ENCODE data around the gene FGF12. TPM values are rescaled to one million over a fixed set of nuclear protein-coding genes. Genes with fewer than 3 reads are reported as not detected.

Gene FGF12
- total RNA-seq, 1 experiment from 2014 or later = 0.07 TPM

DNA sequence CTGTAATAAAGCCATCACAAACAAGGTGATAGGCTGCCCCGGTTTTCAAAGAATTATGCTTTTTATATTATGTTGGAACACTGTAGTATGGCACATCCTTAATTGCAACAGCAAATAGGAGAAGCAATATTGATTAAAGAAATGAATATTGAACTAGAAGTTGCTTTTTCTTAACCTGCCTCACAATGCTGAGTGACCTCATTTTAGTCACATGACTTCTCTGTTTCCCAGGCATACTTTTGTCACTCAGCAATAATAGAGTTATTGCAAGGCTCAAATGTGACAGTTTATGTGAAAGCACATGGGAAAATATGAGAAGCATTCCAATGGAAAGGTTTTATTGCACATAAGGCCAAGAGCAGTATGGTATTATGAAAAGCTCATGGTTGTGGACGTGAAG, 400.7 kb downstream of the FGF12 start (continued):
- TF ChIP-seq, protein P1, sequence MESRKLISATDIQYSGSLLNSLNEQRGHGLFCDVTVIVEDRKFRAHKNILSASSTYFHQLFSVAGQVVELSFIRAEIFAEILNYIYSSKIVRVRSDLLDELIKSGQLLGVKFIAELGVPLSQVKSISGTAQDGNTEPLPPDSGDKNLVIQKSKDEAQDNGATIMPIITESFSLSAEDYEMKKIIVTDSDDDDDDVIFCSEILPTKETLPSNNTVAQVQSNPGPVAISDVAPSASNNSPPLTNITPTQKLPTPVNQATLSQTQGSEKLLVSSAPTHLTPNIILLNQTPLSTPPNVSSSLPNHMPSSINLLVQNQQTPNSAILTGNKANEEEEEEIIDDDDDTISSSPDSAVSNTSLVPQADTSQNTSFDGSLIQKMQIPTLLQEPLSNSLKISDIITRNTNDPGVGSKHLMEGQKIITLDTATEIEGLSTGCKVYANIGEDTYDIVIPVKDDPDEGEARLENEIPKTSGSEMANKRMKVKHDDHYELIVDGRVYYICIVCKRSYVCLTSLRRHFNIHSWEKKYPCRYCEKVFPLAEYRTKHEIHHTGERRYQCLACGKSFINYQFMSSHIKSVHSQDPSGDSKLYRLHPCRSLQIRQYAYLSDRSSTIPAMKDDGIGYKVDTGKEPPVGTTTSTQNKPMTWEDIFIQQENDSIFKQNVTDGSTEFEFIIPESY (IDR thresholded peaks at IDR 0.05; ENCODE audit: extremely low read depth, insufficient replicate concordance, low read length) = no peak
- TF ChIP-seq ELF1 (IDR thresholded peaks at IDR 0.05; ENCODE audit: borderline replicate concordance, low read depth) = no peak

GRCh38 chr3:192317564-192317963, 409.8 kb downstream of the FGF12 start:
- Histone ChIP-seq H3K27ac (ENCODE audit: low read depth, low read length) (no peak overlapping the region), H3K4me1 (ENCODE audit: control insufficient read depth in 1 of 2, insufficient read depth in 2 of 2, low read length in 2 of 2) (no peaks in the 10 kb centered on the region), H3K9ac (ENCODE audit: low read length) (no peak overlapping the region), H4K20me1 (ENCODE audit: insufficient read depth) (no peaks in the 10 kb centered on the region; the same call in 1 of the 2 replicates), H3K36me3 (ENCODE audit: control insufficient read depth in 1 of 2, insufficient read depth in 2 of 2, low read length in 2 of 2) (no peaks in the 10 kb centered on the region), H3K9me2 (ENCODE audit: insufficient read depth) (no peaks in the 10 kb centered on the region), H3K79me2 (ENCODE audit: insufficient read depth, low read length) (no peaks in the 10 kb centered on the region), H3K4me3 (replicated peaks in 1 of 2; ENCODE audit: low read depth in 1 of 2, low read length in 2 of 2) (no peak overlapping the region), H3K9me3 (ENCODE audit: control insufficient read depth in 1 of 2, insufficient read depth in 1 of 2, low read depth in 1 of 2, low read length in 2 of 2) (no peaks in the 10 kb centered on the region), H2AFZ (ENCODE audit: low read depth, low read length, poor library complexity, severe bottlenecking) (no peak overlapping the region), H3K27me3 (ENCODE audit: insufficient read depth, low read length) (0 out of 2 replicates have a peak, but pooled peaks cover 5% of the 10 kb centered on the region), H3K4me2 (ENCODE audit: low read length) (no peak overlapping the region)
- TF ChIP-seq TCF7L2 (IDR thresholded peaks at IDR 0.05; ENCODE audit: borderline replicate concordance, extremely low read depth, insufficient read depth, insufficient read length) (no peak), SIN3A (IDR thresholded peaks at IDR 0.05; ENCODE audit: low read depth) (no peak)
- ChIA-PET CTCF (no interaction called here), POLR2A (no interaction called here), RAD21 (ENCODE audit: low non-redundant PET in 1 of 2, low total read pairs in 2 of 2, uncharacterized antibody in 2 of 2, unreplicated experiment in 2 of 2) (no interaction called here)
- ATAC-seq (no peak), DNase-seq (ENCODE audit: low read depth, low spot score) (no peak)
- no TSS peak for BruUV-seq (replicated peaks)
- intact Hi-C loops (cut with micrococcal nuclease) = no loop called here

DNA sequence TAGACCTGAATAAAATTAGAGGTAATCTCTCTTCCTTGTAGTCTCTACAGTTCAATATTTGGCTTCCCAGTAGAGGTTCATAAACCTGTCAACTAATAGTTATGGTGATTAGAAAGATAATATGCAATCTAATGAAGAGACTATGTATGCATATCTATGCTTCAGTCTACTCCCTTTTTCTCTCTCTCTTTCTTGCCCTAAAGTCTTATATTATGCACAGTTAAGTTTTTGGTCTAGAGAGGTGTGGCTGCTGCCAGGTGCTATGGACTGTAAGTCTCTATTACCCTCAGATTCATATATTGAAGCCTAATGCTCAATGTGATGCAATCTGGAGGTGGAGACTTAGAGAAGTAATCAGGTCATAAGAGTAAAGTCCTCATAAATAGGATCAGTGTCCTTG, 413.7 kb downstream of the FGF12 start:
- H3K9ac ChIP-seq (ENCODE audit: low read length) = no peak overlapping the region
- no peaks in the 10 kb centered on the region for H3K9me3 ChIP-seq (ENCODE audit: control insufficient read depth in 1 of 2, insufficient read depth in 1 of 2, low read depth in 1 of 2, low read length in 2 of 2)
- ChIA-PET RAD21 (ENCODE audit: low non-redundant PET in 1 of 2, low total read pairs in 2 of 2, uncharacterized antibody in 2 of 2, unreplicated experiment in 2 of 2) (no interaction called here), POLR2A (no interaction called here), CTCF (no interaction called here)
- peaks cover 9% of the 10 kb centered on the region for H3K27me3 ChIP-seq (ENCODE audit: insufficient read depth, low read length)
- H3K79me2 ChIP-seq (ENCODE audit: insufficient read depth, low read length) = no peaks in the 10 kb centered on the region
- no peak overlapping the region for H3K27ac ChIP-seq (ENCODE audit: low read depth, low read length)
- H3K4me2 ChIP-seq (ENCODE audit: low read length) = no peak overlapping the region
- no peak overlapping the region for H3K4me3 ChIP-seq (replicated peaks in 1 of 2; ENCODE audit: low read depth in 1 of 2, low read length in 2 of 2)
- H3K4me1 ChIP-seq (ENCODE audit: control insufficient read depth in 1 of 2, insufficient read depth in 2 of 2, low read length in 2 of 2) = no peaks in the 10 kb centered on the region
- no peaks in the 10 kb centered on the region for H3K9me2 ChIP-seq (ENCODE audit: insufficient read depth)
- no TSS peak for BruUV-seq (replicated peaks)
- TF ChIP-seq, protein P1 (IDR thresholded peaks at IDR 0.05; ENCODE audit: extremely low read depth, insufficient replicate concordance, low read length) = no peak
- TF ChIP-seq CBX3 (IDR thresholded peaks at IDR 0.05; ENCODE audit: low read depth) (no peak), CTCF (IDR thresholded peaks at IDR 0.05 in 2 of 3, conservative IDR thresholded peaks at IDR 0.05 in 1 of 3; ENCODE audit: borderline replicate concordance in 1 of 3, insufficient read depth in 1 of 3, low read depth in 2 of 3, low read length in 2 of 3) (no peak), FOSL1 (IDR thresholded peaks at IDR 0.05; ENCODE audit: low read depth) (no peak), TCF7L2 (IDR thresholded peaks at IDR 0.05; ENCODE audit: borderline replicate concordance, extremely low read depth, insufficient read depth, insufficient read length) (no peak), ZNF274 (IDR thresholded peaks at IDR 0.05; ENCODE audit: low read depth, low read length) (no peak), JUND (IDR thresholded peaks at IDR 0.05) (no peak), EZH2phosphoT487 (IDR thresholded peaks at IDR 0.05; ENCODE audit: borderline replicate concordance) (no peak)
- no peak overlapping the region for H2AFZ ChIP-seq (ENCODE audit: low read depth, low read length, poor library complexity, severe bottlenecking)
- intact Hi-C loops (cut with micrococcal nuclease) = no loop called here
- no peaks in the 10 kb centered on the region for H3K36me3 ChIP-seq (ENCODE audit: control insufficient read depth in 1 of 2, insufficient read depth in 2 of 2, low read length in 2 of 2)
- DNase-seq (ENCODE audit: low read depth, low spot score) = no peak
- no peak for ATAC-seq
- no peaks in the 10 kb centered on the region; the same call in 1 of the 2 replicates for H4K20me1 ChIP-seq (ENCODE audit: insufficient read depth)
